Activated CD4-positive, CD25-positive, alpha-beta regulatory T cell (primary cell): ENCODE data around the gene MME.

Source experiments
- DNase-seq, 4 experiments: peaks; one replicate each; lab custom pipeline; 2025; lab: John Stamatoyannopoulos, UW

The MME gene

GRCh38 chr3:155233213-155233612 lies 153.1 kb downstream of the MME start:
- DNase-seq, result no peak
